ENCODE results near the gene LHFPL3. TPM values are rescaled to one million over a fixed set of nuclear protein-coding genes. Genes with fewer than 3 reads are reported as not detected.

Gene LHFPL3
- total RNA-seq, 1 experiment from 2014 or later = not detected

DNA sequence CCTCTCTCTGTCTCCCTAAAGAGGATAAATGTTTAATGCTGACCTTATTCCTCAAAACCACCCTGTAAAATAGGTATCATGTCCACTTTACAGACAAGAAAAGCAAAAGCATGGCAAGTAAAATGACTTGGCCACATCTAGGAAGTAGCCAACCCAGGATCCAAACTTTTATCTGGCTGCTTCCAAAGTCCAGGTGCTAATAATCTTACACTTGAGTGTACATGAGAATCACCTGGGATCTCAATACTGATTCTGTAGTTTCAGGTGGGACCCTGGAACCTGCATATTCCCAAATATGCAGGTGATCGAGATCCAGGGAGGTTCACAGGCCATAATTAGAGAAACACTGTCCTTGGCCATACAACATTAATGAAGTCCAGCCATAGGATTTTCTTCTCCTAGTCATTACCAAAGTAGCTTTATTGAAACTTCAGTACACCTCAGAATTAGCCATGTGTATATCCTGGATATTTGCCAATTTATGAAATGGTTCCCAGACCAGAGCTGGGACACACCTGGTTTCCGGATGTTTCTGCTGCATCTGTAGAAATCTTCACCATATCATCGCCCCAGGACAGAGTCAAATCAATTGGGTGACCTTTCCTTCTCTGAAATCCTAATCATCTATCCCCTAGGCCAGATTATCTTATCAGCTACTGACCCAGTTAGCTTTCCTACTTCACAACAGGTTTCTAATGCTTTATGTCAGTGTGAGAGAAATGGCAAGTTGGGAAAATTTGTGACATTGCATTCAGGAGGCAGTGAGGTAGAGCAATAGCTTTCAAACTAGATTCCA is 566.5 kb downstream of the LHFPL3 start:
- Histone ChIP-seq H3K18ac (ENCODE audit: insufficient read length, low read depth, low read length) (no peak overlapping the region), H3K9me3 (ENCODE audit: control insufficient read depth, low read depth, low read length) (no peaks in the 10 kb centered on the region), H3K14ac (ENCODE audit: insufficient read depth, low read length) (no peak overlapping the region), H2BK20ac (ENCODE audit: low read depth, low read length, poor library complexity, severe bottlenecking) (no peak overlapping the region), H3K4me2 (ENCODE audit: insufficient read depth, insufficient read length, low read length) (no peak overlapping the region), H2BK15ac (ENCODE audit: low read depth, low read length) (no peak overlapping the region), H3K23ac (ENCODE audit: insufficient read length, low read depth, low read length) (no peak overlapping the region), H3K79me1 (ENCODE audit: insufficient read depth, low read depth, low read length, poor library complexity, severe bottlenecking) (no peaks in the 10 kb centered on the region), H3K4me1 (ENCODE audit: insufficient read depth, low read length) (no peaks in the 10 kb centered on the region), H3K79me2 (ENCODE audit: insufficient read depth, low read length) (no peaks in the 10 kb centered on the region), H3K27me3 (ENCODE audit: insufficient read depth, low read length) (no peaks in the 10 kb centered on the region), H4K91ac (ENCODE audit: insufficient read length, low read depth, low read length) (no peak overlapping the region), H4K8ac (replicated peaks; ENCODE audit: insufficient read length, low read depth, low read length) (no peak overlapping the region), H3K56ac (ENCODE audit: insufficient read length, low read depth, low read length) (no peak overlapping the region), H3K9ac (ENCODE audit: extremely low read depth, insufficient read length, low read length) (no peak overlapping the region), H3K23me2 (ENCODE audit: insufficient read length, low read depth, low read length, poor library complexity, severe bottlenecking) (no peaks in the 10 kb centered on the region), H2BK5ac (ENCODE audit: insufficient read length, low read length) (no peak overlapping the region), H2BK120ac (ENCODE audit: low read depth, low read length, poor library complexity, severe bottlenecking) (no peak overlapping the region), H2AK5ac (ENCODE audit: insufficient read length, low read length) (no peak overlapping the region), H2BK12ac (ENCODE audit: insufficient read length, low read depth, low read length) (no peak overlapping the region), H3T11ph (ENCODE audit: low read length) (no peak overlapping the region), H3K27ac (ENCODE audit: insufficient read length, low read depth, low read length) (no peak overlapping the region), H3K4ac (ENCODE audit: low read depth, low read length) (no peak overlapping the region), H4K5ac (ENCODE audit: insufficient read length, low read depth, low read length) (no peak overlapping the region), H4K20me1 (ENCODE audit: control insufficient read depth, insufficient read depth, insufficient read length) (no peaks in the 10 kb centered on the region), H2AFZ (ENCODE audit: low read length) (no peak overlapping the region)
- no peaks in the 10 kb centered on the region for H3K36me3 Mint-ChIP-seq (ENCODE audit: insufficient read depth in 1 of 3, low read depth in 3 of 3)
- no peak for DNase-seq
- WGBS (ENCODE audit: extremely low coverage, insufficient read length, low lambda C conversion rate) = no CpG with 5 or more reads among the region's 3 CpGs
- no peak overlapping the region for H3K27ac Mint-ChIP-seq
- peaks cover 9 to 11% of the 10 kb centered on the region in 2 experiments for H3K4me1 Mint-ChIP-seq
- no peaks in the 10 kb centered on the region for H3K9me3 Mint-ChIP-seq
- no peak for TF ChIP-seq CTCF (conservative IDR thresholded peaks at IDR 0.05)
- H3K4me3 Mint-ChIP-seq = no peak overlapping the region
- H3K27me3 Mint-ChIP-seq (ENCODE audit: low read depth) = no peaks in the 10 kb centered on the region
